CD4-positive, CD25-positive, alpha-beta regulatory T cell (primary cell): Measurements from ENCODE around the gene PDCD10. TPM values are rescaled to one million over a fixed set of nuclear protein-coding genes. Genes with fewer than 3 reads are reported as not detected.

Experiments used
- ATAC-seq, 2 donors: fragments of 150-1000 bp; cut with Tn5 transposase; one replicate each; pipeline ENCODE4 v1.10.0; 2021; ENCODE audit warnings: low read depth in 2 of 2, moderate number of reproducible peaks in 2 of 2, moderate library complexity in 1 of 2
- DNase-seq, 3 donors: peaks; one replicate each; pipeline versions ENCODE4 v3.0.0 to v3.0.0-alpha.2; 2012 to 2022; ENCODE audit warnings: mixed read lengths in 1 of 3
- H3K27ac ChIP-seq: one replicate; pipeline ENCODE4 v1.7.0; 2013; ENCODE audit warnings: mild to moderate bottlenecking, low read length; ENCODE audit not compliant: insufficient read depth, poor library complexity, severe bottlenecking
- H3K27me3 ChIP-seq: one replicate; pipeline ENCODE4 v1.7.0; 2013; ENCODE audit warnings: low read length; ENCODE audit not compliant: control insufficient read depth, insufficient read depth
- H3K36me3 ChIP-seq: one replicate; pipeline ENCODE4 v1.7.0; 2013; ENCODE audit warnings: mild to moderate bottlenecking, low read length, moderate library complexity; ENCODE audit not compliant: control insufficient read depth, insufficient read depth
- H3K4me1 ChIP-seq: 2 replicates; pipeline ENCODE4 v1.7.0; 2013; ENCODE audit warnings: mild to moderate bottlenecking, low read length; ENCODE audit not compliant: insufficient read depth, control insufficient read depth, poor library complexity, severe bottlenecking
- H3K4me3 ChIP-seq: one replicate; pipeline ENCODE4 v1.7.0; 2013; ENCODE audit warnings: low read depth, mild to moderate bottlenecking, low read length, moderate library complexity
- H3K9me3 ChIP-seq, 2 experiments: 1 replicate in 1 of 2; 2 replicates in 1 of 2; pipeline ENCODE4 v1.7.0; 2013; ENCODE audit warnings: low read length in 2 of 2, mild to moderate bottlenecking in 1 of 2, moderate library complexity in 1 of 2; ENCODE audit not compliant: control insufficient read depth in 2 of 2
- H3K27ac Mint-ChIP-seq, 3 donors: one replicate each; pipeline ENCODE4 v1.8.0; 2020 to 2022; ENCODE audit warnings: mild to moderate bottlenecking in 3 of 3, mixed read lengths in 3 of 3, moderate library complexity in 2 of 3
- H3K27me3 Mint-ChIP-seq: one replicate; pipeline ENCODE4 v1.8.0; 2022; ENCODE audit warnings: mild to moderate bottlenecking, mixed read lengths
- H3K36me3 Mint-ChIP-seq: one replicate; pipeline ENCODE4 v1.8.0; 2020; ENCODE audit warnings: mixed read lengths
- H3K4me1 Mint-ChIP-seq, 4 donors: one replicate each; pipeline ENCODE4 v1.8.0; 2020 to 2022; ENCODE audit warnings: mixed read lengths in 4 of 4, mild to moderate bottlenecking in 1 of 4
- H3K4me3 Mint-ChIP-seq, 4 donors: one replicate each; pipeline ENCODE4 v1.8.0; 2020 to 2022; ENCODE audit warnings: mild to moderate bottlenecking in 4 of 4, mixed read lengths in 4 of 4, moderate library complexity in 3 of 4
- H3K9me3 Mint-ChIP-seq, 7 donors: one replicate each; pipeline ENCODE4 v1.8.0; 2020 to 2022; ENCODE audit warnings: mixed read lengths in 7 of 7, mild to moderate bottlenecking in 3 of 7, moderate library complexity in 2 of 7
- polyA plus RNA-seq, 4 donors: library from polyadenylated mRNA; unstranded; fragments of 300-500 nt; fragmentation: Illumina TruSeq; gene quantifications; one replicate each; pipeline ENCODE4 v1.2.3, GENCODE V29; 2021
- total RNA-seq: library from RNA; stranded (reverse); gene quantifications from one replicate; pipeline ENCODE4 v1.2.3, GENCODE V29; 2022

Gene PDCD10
- 69.9 TPM for total RNA-seq
- 100 to 1,000 TPM; 112 to 157 (median 132) TPM for polyA plus RNA-seq

- ATAC-seq: peak; percentile 86 to 90
- peaks cover 7 to 32% (median 18%) of the 10 kb centered on the region in 4 donors for H3K4me1 Mint-ChIP-seq
Measured at GRCh38 chr3:167734498-167735232, at the start of gene PDCD10. Gene PDCD10 (minus strand): TSS chr3:167734892. CDS start chr3:167720157, 14,735 bp downstream.

GRCh38 chr3:167783781-167784180 lies 49.1 kb upstream of the PDCD10 start:
- ATAC-seq (no peak), DNase-seq (no peak)
- Mint-ChIP-seq H3K27ac (no peak overlapping the region), H3K4me3 (no peak overlapping the region), H3K27me3 (no peaks in the 10 kb centered on the region), H3K4me1 (peaks cover 0 to 2% (median 0%) of the 10 kb centered on the region in 4 donors), H3K9me3 (peaks cover 0 to 2% (median 0%) of the 10 kb centered on the region in 7 donors), H3K36me3 (peaks cover 3% of the 10 kb centered on the region)
- Histone ChIP-seq H3K4me1 (no peaks in the 10 kb centered on the region), H3K27ac (no peak overlapping the region), H3K9me3 (no peaks in the 10 kb centered on the region), H3K36me3 (no peaks in the 10 kb centered on the region), H3K4me3 (no peak overlapping the region), H3K27me3 (no peaks in the 10 kb centered on the region)

More at GRCh38 chr3:167734498-167735232, at the start of gene PDCD10:
- H3K4me3 Mint-ChIP-seq: no peak within 1 kb of the TSS
- H3K4me1 ChIP-seq: peaks cover 47% of the 10 kb centered on the region
- no peaks in the 10 kb centered on the region for H3K36me3 ChIP-seq
- peak within 1 kb of the TSS; percentile 95 for H3K4me3 ChIP-seq
- peaks cover 4% of the 10 kb centered on the region for H3K36me3 Mint-ChIP-seq
- no peaks in the 10 kb centered on the region for H3K9me3 ChIP-seq
- H3K27me3 Mint-ChIP-seq: no peaks in the 10 kb centered on the region
- H3K27ac Mint-ChIP-seq: no peak within 1 kb of the TSS
- H3K27me3 ChIP-seq: no peaks in the 10 kb centered on the region
- DNase-seq: peak; percentile 97 to 99 (median 99)
- H3K9me3 Mint-ChIP-seq: no peaks in the 10 kb centered on the region
- peak within 1 kb of the TSS; percentile 91 for H3K27ac ChIP-seq

GRCh38 chr3:167780214-167780883 lies 45.7 kb upstream of the PDCD10 start:
- no peak for DNase-seq
- Mint-ChIP-seq H3K4me3 (no peak overlapping the region), H3K4me1 (peaks cover 0 to 2% (median 0%) of the 10 kb centered on the region in 4 donors), H3K9me3 (peaks cover 0 to 5% (median 4%) of the 10 kb centered on the region in 7 donors), H3K27ac (no peak overlapping the region), H3K36me3 (peaks cover 9% of the 10 kb centered on the region), H3K27me3 (no peaks in the 10 kb centered on the region)
- no peak overlapping the region for H3K27ac ChIP-seq
- H3K36me3 ChIP-seq: no peaks in the 10 kb centered on the region
- H3K27me3 ChIP-seq: no peaks in the 10 kb centered on the region
- ATAC-seq: no peak
- H3K4me3 ChIP-seq: no peak overlapping the region
- no peaks in the 10 kb centered on the region for H3K4me1 ChIP-seq
- peaks cover 0 to 4% of the 10 kb centered on the region in 2 experiments for H3K9me3 ChIP-seq

- ATAC-seq (no peak), DNase-seq (no peak)
- peaks cover 0 to 5% (median 4%) of the 10 kb centered on the region in 7 donors for H3K9me3 Mint-ChIP-seq
- H3K4me1 ChIP-seq: no peaks in the 10 kb centered on the region
- H3K9me3 ChIP-seq: peaks cover 0 to 4% of the 10 kb centered on the region in 2 experiments
- H3K27me3 ChIP-seq: no peaks in the 10 kb centered on the region
- H3K36me3 ChIP-seq: no peaks in the 10 kb centered on the region
- no peak overlapping the region for H3K27ac ChIP-seq
- H3K4me3 ChIP-seq: no peak overlapping the region
- H3K27ac Mint-ChIP-seq: no peak overlapping the region
- peaks cover 7 to 14% (median 9%) of the 10 kb centered on the region in 4 donors for H3K4me1 Mint-ChIP-seq
- no peaks in the 10 kb centered on the region for H3K27me3 Mint-ChIP-seq
- H3K4me3 Mint-ChIP-seq: no peak overlapping the region
- H3K36me3 Mint-ChIP-seq: peaks cover 6% of the 10 kb centered on the region
Measured at GRCh38 chr3:167777356-167777755, 42.7 kb upstream of the PDCD10 start.

GRCh38 chr3:167776066-167776685 lies 41.5 kb upstream of the PDCD10 start:
- H3K4me3 ChIP-seq: no peak overlapping the region
- no peak overlapping the region for H3K27ac ChIP-seq
- DNase-seq (no peak), ATAC-seq (no peak)
- no peak overlapping the region for H3K4me3 Mint-ChIP-seq
- peaks cover 6% of the 10 kb centered on the region for H3K36me3 Mint-ChIP-seq
- H3K9me3 ChIP-seq: peaks cover 0 to 4% of the 10 kb centered on the region in 2 experiments
- peaks cover 7 to 14% (median 9%) of the 10 kb centered on the region in 4 donors for H3K4me1 Mint-ChIP-seq
- H3K4me1 ChIP-seq: no peaks in the 10 kb centered on the region
- no peaks in the 10 kb centered on the region for H3K27me3 ChIP-seq
- H3K36me3 ChIP-seq: no peaks in the 10 kb centered on the region
- no peaks in the 10 kb centered on the region for H3K27me3 Mint-ChIP-seq
- no peak overlapping the region for H3K27ac Mint-ChIP-seq
- H3K9me3 Mint-ChIP-seq: peaks cover 0 to 5% (median 4%) of the 10 kb centered on the region in 7 donors

- ATAC-seq (no peak), DNase-seq (no peak)
- Mint-ChIP-seq H3K4me1 (peaks cover 7 to 14% (median 9%) of the 10 kb centered on the region in 4 donors), H3K4me3 (no peak overlapping the region), H3K9me3 (peaks cover 0 to 5% (median 4%) of the 10 kb centered on the region in 7 donors), H3K36me3 (peaks cover 6% of the 10 kb centered on the region), H3K27me3 (no peaks in the 10 kb centered on the region), H3K27ac (no peak overlapping the region)
- Histone ChIP-seq H3K27me3 (no peaks in the 10 kb centered on the region), H3K4me3 (no peak overlapping the region), H3K36me3 (no peaks in the 10 kb centered on the region), H3K9me3 (peaks cover 0 to 4% of the 10 kb centered on the region in 2 experiments), H3K4me1 (no peaks in the 10 kb centered on the region), H3K27ac (no peak overlapping the region)
Measured at GRCh38 chr3:167773584-167773983, 38.9 kb upstream of the PDCD10 start.

- Histone ChIP-seq H3K27me3 (no peaks in the 10 kb centered on the region), H3K4me3 (no peak overlapping the region), H3K9me3 (peaks cover 0 to 4% of the 10 kb centered on the region in 2 experiments), H3K36me3 (no peaks in the 10 kb centered on the region), H3K27ac (no peak overlapping the region), H3K4me1 (no peaks in the 10 kb centered on the region)
- Mint-ChIP-seq H3K27ac (no peak overlapping the region), H3K27me3 (no peaks in the 10 kb centered on the region), H3K9me3 (peaks cover 0 to 5% (median 0%) of the 10 kb centered on the region in 7 donors), H3K36me3 (peaks cover 6% of the 10 kb centered on the region), H3K4me3 (no peak overlapping the region), H3K4me1 (peaks cover 7 to 14% (median 9%) of the 10 kb centered on the region in 4 donors)
- ATAC-seq (no peak), DNase-seq (no peak)
Measured at GRCh38 chr3:167772992-167773391, 38.3 kb upstream of the PDCD10 start.
